IMR-90 (cell line): Measurements from ENCODE around the gene MAML3. TPM values are rescaled to one million over a fixed set of nuclear protein-coding genes. Genes with fewer than 3 reads are reported as not detected.

Experiments
- ATAC-seq: fragments of 200-7000 bp; cut with Tn5 transposase; 2 replicates; pipeline ENCODE4 v1.9.1; 2020; ENCODE audit warnings: low read depth, mild to moderate bottlenecking, moderate library complexity
- BruUV-seq: library from RNA; stranded (reverse); fragments of 400-500 nt; replicated peaks from 2 replicates; lab custom pipeline; 2021; lab: Mats Ljungman, UMichigan
- CTCF ChIA-PET: fragments of 300-600 bp; formaldehyde crosslinking; extraction: SDS; loops from one replicate; lab custom pipeline; 2021; ENCODE audit warnings: antibody characterized with exemption; lab: Yijun Ruan, JAX
- POLR2A ChIA-PET: fragments of 300-600 bp; sonication (Branson Sonifier 250); formaldehyde crosslinking; loops from one replicate; lab custom pipeline; 2022; ENCODE audit warnings: antibody characterized with exemption; ENCODE audit not compliant: unreplicated experiment; lab: Charles Lee
- DNase-seq: peaks from one replicate; pipeline ENCODE4 v3.0.0; 2013
- H2AFZ ChIP-seq: replicated peaks from 2 replicates; pipeline ENCODE3; 2013; ENCODE audit warnings: low read length, mild to moderate bottlenecking; ENCODE audit not compliant: poor library complexity
- H2AK5ac ChIP-seq: 2 replicates; pipeline ENCODE4 v1.6.1; 2013; ENCODE audit warnings: low read depth, low read length, inconsistent platforms
- H2AK9ac ChIP-seq: replicated peaks from 2 replicates; pipeline ENCODE3; 2013; ENCODE audit warnings: mild to moderate bottlenecking, low read depth, low read length, moderate library complexity; ENCODE audit not compliant: poor library complexity
- H2BK120ac ChIP-seq: 2 replicates; pipeline ENCODE4 v1.6.1; 2013; ENCODE audit warnings: low read depth, low read length, inconsistent platforms
- H2BK15ac ChIP-seq: 3 replicates; pipeline ENCODE4 v1.6.1; 2013; ENCODE audit warnings: low read depth, low read length, inconsistent platforms
- H2BK20ac ChIP-seq: 2 replicates; pipeline ENCODE4 v1.6.1; 2013; ENCODE audit warnings: low read depth, mild to moderate bottlenecking, inconsistent platforms, low read length, moderate library complexity
- H2BK5ac ChIP-seq: 2 replicates; pipeline ENCODE4 v1.6.1; 2013; ENCODE audit warnings: mild to moderate bottlenecking, low read depth, low read length, inconsistent platforms; ENCODE audit not compliant: poor library complexity, severe bottlenecking
- H3K14ac ChIP-seq: replicated peaks from 2 replicates; pipeline ENCODE4 v1.6.1; 2013; ENCODE audit warnings: low read depth, low read length, inconsistent platforms
- H3K18ac ChIP-seq: 2 replicates; pipeline ENCODE4 v1.6.1; 2013; ENCODE audit warnings: low read depth, low read length, control low read depth
- H3K23ac ChIP-seq: 2 replicates; pipeline ENCODE4 v1.6.1; 2013; ENCODE audit warnings: low read depth, low read length, inconsistent platforms
- H3K27ac ChIP-seq: 2 replicates; pipeline ENCODE4 v1.5.1; 2013; ENCODE audit warnings: mild to moderate bottlenecking, control low read depth, low read length; ENCODE audit not compliant: insufficient read depth
- H3K27me3 ChIP-seq: 2 replicates; pipeline ENCODE4 v1.6.1; 2013; ENCODE audit warnings: low read length; ENCODE audit not compliant: control insufficient read depth, insufficient read depth
- H3K36me3 ChIP-seq: 2 replicates; pipeline ENCODE4 v1.6.1; 2013; ENCODE audit warnings: low read length, mixed read lengths; ENCODE audit not compliant: control insufficient read depth, insufficient read depth
- H3K4ac ChIP-seq: 2 replicates; pipeline ENCODE4 v1.6.1; 2013; ENCODE audit warnings: low read depth, low read length, inconsistent platforms
- H3K4me1 ChIP-seq: 2 replicates; pipeline ENCODE4 v1.6.1; 2013; ENCODE audit warnings: low read length, mixed read lengths; ENCODE audit not compliant: control insufficient read depth, insufficient read depth
- H3K4me2 ChIP-seq: 2 replicates; pipeline ENCODE4 v1.6.1; 2013; ENCODE audit warnings: low read depth, mild to moderate bottlenecking, control low read depth, low read length, moderate library complexity
- H3K4me3 ChIP-seq: 2 replicates; pipeline ENCODE4 v1.5.1; 2013; ENCODE audit warnings: low read depth, mild to moderate bottlenecking, control low read depth, low read length, moderate library complexity; ENCODE audit not compliant: insufficient read depth
- H3K56ac ChIP-seq: 2 replicates; pipeline ENCODE4 v1.6.1; 2013; ENCODE audit warnings: low read length, inconsistent platforms; ENCODE audit not compliant: insufficient read depth; ENCODE audit errors: extremely low read depth
- H3K79me1 ChIP-seq, 2 experiments: 2 replicates each; pipeline ENCODE4 v1.6.1; 2013; ENCODE audit warnings: low read length in 2 of 2, inconsistent platforms in 1 of 2, low read depth in 1 of 2
- H3K9ac ChIP-seq: 2 replicates; pipeline ENCODE4 v1.6.1; 2013; ENCODE audit warnings: low read depth, low read length, control low read depth
- H3K9me1 ChIP-seq: 2 replicates; pipeline ENCODE4 v1.6.1; 2013; ENCODE audit warnings: low read length, inconsistent platforms; ENCODE audit not compliant: insufficient read depth
- H3K9me3 ChIP-seq: 2 replicates; pipeline ENCODE4 v1.6.1; 2013; ENCODE audit warnings: low read length; ENCODE audit not compliant: control insufficient read depth, insufficient read depth
- H4K20me1 ChIP-seq: 2 replicates; pipeline ENCODE4 v1.6.1; 2013; ENCODE audit warnings: low read length, inconsistent platforms; ENCODE audit not compliant: insufficient read depth
- H4K5ac ChIP-seq: 2 replicates; pipeline ENCODE4 v1.6.1; 2013; ENCODE audit warnings: mild to moderate bottlenecking, low read depth, low read length, control low read depth
- H4K8ac ChIP-seq, 2 experiments: 2 replicates each; pipeline ENCODE4 v1.6.1; 2013; ENCODE audit warnings: low read depth in 2 of 2, low read length in 2 of 2, control low read depth in 1 of 2, inconsistent platforms in 1 of 2
- H4K91ac ChIP-seq: 2 replicates; pipeline ENCODE4 v1.6.1; 2013; ENCODE audit warnings: low read depth, low read length, inconsistent platforms; ENCODE audit not compliant: insufficient read depth
- BHLHE40 ChIP-seq: fragments of 150-350 bp; IDR thresholded peaks from 2 replicates; pipeline ENCODE4 v1.6.1; 2016; ENCODE audit warnings: mild to moderate bottlenecking, low read depth, low read length
- CEBPB ChIP-seq: IDR thresholded peaks from 2 replicates; pipeline ENCODE4 v1.6.1; 2012; ENCODE audit warnings: low read depth, low read length, improper control_type of control experiment
- CTCF ChIP-seq: conservative IDR thresholded peaks from 2 replicates; pipeline ENCODE4 v1.5.1; 2012; ENCODE audit warnings: mild to moderate bottlenecking, low read depth, low read length, improper control_type of control experiment
- MAZ ChIP-seq: IDR thresholded peaks from 2 replicates; pipeline ENCODE4 v1.6.1; 2012; ENCODE audit warnings: low read depth, mild to moderate bottlenecking, low read length, improper control_type of control experiment, moderate library complexity, borderline replicate concordance
- POLR2A ChIP-seq: IDR thresholded peaks from 2 replicates; pipeline ENCODE4 v1.6.1; 2012; ENCODE audit warnings: mild to moderate bottlenecking, low read depth, low read length
- RAD21 ChIP-seq: IDR thresholded peaks from 2 replicates; pipeline ENCODE4 v1.6.1; 2012; ENCODE audit warnings: low read length, improper control_type of control experiment
- SMC3 ChIP-seq: fragments of 150-350 bp; IDR thresholded peaks from 2 replicates; pipeline ENCODE4 v1.6.1; 2016; ENCODE audit warnings: low read depth, mild to moderate bottlenecking, antibody characterized with exemption, low read length, moderate library complexity
- WGBS, 2 experiments: methylation state at CpG; one replicate each; pipeline versions ENCODE4 v1.1.5 to v1.1.7; 2013; ENCODE audit warnings: missing lambda C conversion rate in 2 of 2; ENCODE audit not compliant: insufficient read length in 1 of 2; ENCODE audit errors: extremely low coverage in 2 of 2; 5-methylcytosine and 5-hydroxymethylcytosine counted together
- dilution Hi-C: fragments of 300-500 bp; cut with HindIII; formaldehyde crosslinking; loops from one replicate; pipeline ENCODE4 v1.14.3; 2018; ENCODE audit warnings: low sequenced_read_pairs; ENCODE audit not compliant: unreplicated experiment
- in situ Hi-C: fragments of 300-500 bp; cut with MboI; formaldehyde crosslinking; loops from 3 replicates; pipeline ENCODE4 v1.14.3; 2019; ENCODE audit warnings: low sequenced_read_pairs, inconsistent platforms, mixed read lengths
- intact Hi-C: fragments of 100-400 bp; cut with micrococcal nuclease; formaldehyde crosslinking; loops from 2 replicates; pipeline ENCODE4 v1.10.0; 2022
- polyA plus RNA-seq, 3 experiments: library from polyadenylated mRNA; depleted of rRNA; stranded (reverse); fragments of >200 nt; gene quantifications; 2 replicates each; pipeline ENCODE4 v1.2.3, GENCODE V29; 2012; ENCODE audit warnings: low replicate concordance in 1 of 3
- total RNA-seq: library from RNA; depleted of rRNA; stranded (reverse); fragments of >200 nt; gene quantifications from 2 replicates; pipeline ENCODE4 v1.2.3, GENCODE V29; 2012

The MAML3 gene
- total and polyA plus RNA-seq, 2 of the 4 experiments (the other 2 are of a cell fraction) = 0.90 to 1.7 TPM

DNA sequence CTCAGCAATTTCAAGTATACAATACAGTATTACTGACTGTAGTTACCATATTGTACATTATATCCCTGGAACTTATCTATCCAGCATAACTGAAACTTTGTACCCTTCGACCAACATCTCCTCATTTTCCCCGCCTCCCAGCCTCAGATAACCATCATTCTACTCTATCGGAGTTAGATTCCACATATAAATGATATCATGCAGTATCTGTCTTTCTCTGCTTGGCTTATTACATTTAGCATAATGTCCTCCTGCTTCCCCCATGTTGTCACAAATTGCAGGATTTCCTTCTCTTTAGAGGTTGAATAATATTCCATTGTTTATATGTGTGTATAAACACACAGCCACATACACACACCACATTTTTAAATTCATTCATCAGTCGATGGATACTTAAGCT is 218.1 kb downstream of the MAML3 start:
- Histone ChIP-seq H3K4ac (no peak overlapping the region), H3K27me3 (no peaks in the 10 kb centered on the region), H2AFZ (no peak overlapping the region), H4K91ac (no peak overlapping the region), H4K20me1 (no peaks in the 10 kb centered on the region), H3K4me1 (peaks cover 2% of the 10 kb centered on the region; the same call in 1 of the 2 replicates), H3K18ac (no peak overlapping the region), H3K9ac (no peak overlapping the region), H2BK5ac (no peak overlapping the region), H3K14ac (no peak overlapping the region), H2BK15ac (no peak overlapping the region), H3K36me3 (no peaks in the 10 kb centered on the region), H2AK9ac (no peak overlapping the region), H3K9me1 (no peaks in the 10 kb centered on the region), H3K4me3 (no peak overlapping the region), H3K56ac (no peak overlapping the region), H3K4me2 (no peak overlapping the region), H3K9me3 (no peaks in the 10 kb centered on the region), H2AK5ac (no peak overlapping the region), H3K27ac (no peak overlapping the region), H4K8ac (no peak overlapping the region), H3K23ac (no peak overlapping the region), H3K79me1 (no peaks in the 10 kb centered on the region), H4K5ac (no peak overlapping the region), H2BK120ac (no peak overlapping the region), H2BK20ac (no peak overlapping the region)
- WGBS, 2 experiments = 93% methylated on average over 3 of the region's 4 CpGs; no CpG with 5 or more reads in 1 of the 2 experiments
- TF ChIP-seq BHLHE40 = no peak
- TF ChIP-seq CTCF = no peak
- TF ChIP-seq CEBPB = no peak
- TF ChIP-seq RAD21 = no peak
- TF ChIP-seq POLR2A = no peak
- no peak for TF ChIP-seq MAZ
- no peak for TF ChIP-seq SMC3
- in situ Hi-C loops (no loop called here), dilution Hi-C loops (no loop called here), intact Hi-C loops (no loop called here)
- no TSS peak for BruUV-seq
- ChIA-PET POLR2A (no interaction called here), CTCF (interaction anchor here (0.7 kb wide), 1 partner anchor 29 kb away, joined by 3 read pairs; no protein-coding TSS in a partner anchor)
- DNase-seq (no peak), ATAC-seq (peak; percentile 46)
